ENCODE measurements around the gene CARD19. TPM values are rescaled to one million over a fixed set of nuclear protein-coding genes. Genes with fewer than 3 reads are reported as not detected.
A peak's percentile ranks its signal among the peaks of the same experiment; 100 is the strongest.

CARD19 gene
- total and polyA plus RNA-seq, 9 of the 15 experiments (the other 6 are each of a cell fraction or from before 2014, with no cell fraction given) = 0.90 to 34.9 (median 14.6) TPM

- no peak for TF ChIP-seq SRSF7 (optimal IDR thresholded peaks at IDR 0.05; ENCODE audit: low read depth, low read length)
- TF ChIP-seq ELK3 (CRISPR knock-in tag; IDR thresholded peaks at IDR 0.05) = no peak
- no peak for TF ChIP-seq DLX4 (CRISPR knock-in tag; IDR thresholded peaks at IDR 0.05)
- no peak for TF ChIP-seq ESRRB (CRISPR knock-in tag; IDR thresholded peaks at IDR 0.05; ENCODE audit: borderline replicate concordance)
- TF ChIP-seq ADNP (tag; IDR thresholded peaks at IDR 0.05) = peak; percentile 98; the same call in 1 of the 2 replicates
- TF ChIP-seq EGR1 (conservative IDR thresholded peaks at IDR 0.05) = peak; percentile 63
- TF ChIP-seq WHSC1 (IDR thresholded peaks at IDR 0.05; ENCODE audit: low read length) = no peak
- TF ChIP-seq ZNF165 (CRISPR knock-in tag; IDR thresholded peaks at IDR 0.05; ENCODE audit: borderline replicate concordance) = no peak
- TF ChIP-seq CXXC5 (CRISPR knock-in tag; IDR thresholded peaks at IDR 0.05) = peak; percentile 47; the same call in 1 of the 2 replicates
- no peak for TF ChIP-seq STAT5B (CRISPR knock-in tag; IDR thresholded peaks at IDR 0.05)
- TF ChIP-seq MGA (IDR thresholded peaks at IDR 0.05) = peak; percentile 65
- no peak for TF ChIP-seq MECOM (CRISPR knock-in tag; IDR thresholded peaks at IDR 0.05)
- no peak for TF ChIP-seq POLR3G (IDR thresholded peaks at IDR 0.05; ENCODE audit: extremely low read depth, insufficient read length, insufficient replicate concordance)
- no peak for TF ChIP-seq ZBTB43 (CRISPR knock-in tag; IDR thresholded peaks at IDR 0.05)
Observed at GRCh38 chr9:93058355-93059010, 37.5 kb upstream of the CARD19 start, which contains the start of gene SUSD3 (continued).

All from K562 (cell line).